Measurements from ENCODE around the gene U2AF2. TPM values are rescaled to one million over a fixed set of nuclear protein-coding genes. Genes with fewer than 3 reads are reported as not detected.

The U2AF2 gene
- total RNA-seq = 256 and 273 TPM in 2 replicates

DNA sequence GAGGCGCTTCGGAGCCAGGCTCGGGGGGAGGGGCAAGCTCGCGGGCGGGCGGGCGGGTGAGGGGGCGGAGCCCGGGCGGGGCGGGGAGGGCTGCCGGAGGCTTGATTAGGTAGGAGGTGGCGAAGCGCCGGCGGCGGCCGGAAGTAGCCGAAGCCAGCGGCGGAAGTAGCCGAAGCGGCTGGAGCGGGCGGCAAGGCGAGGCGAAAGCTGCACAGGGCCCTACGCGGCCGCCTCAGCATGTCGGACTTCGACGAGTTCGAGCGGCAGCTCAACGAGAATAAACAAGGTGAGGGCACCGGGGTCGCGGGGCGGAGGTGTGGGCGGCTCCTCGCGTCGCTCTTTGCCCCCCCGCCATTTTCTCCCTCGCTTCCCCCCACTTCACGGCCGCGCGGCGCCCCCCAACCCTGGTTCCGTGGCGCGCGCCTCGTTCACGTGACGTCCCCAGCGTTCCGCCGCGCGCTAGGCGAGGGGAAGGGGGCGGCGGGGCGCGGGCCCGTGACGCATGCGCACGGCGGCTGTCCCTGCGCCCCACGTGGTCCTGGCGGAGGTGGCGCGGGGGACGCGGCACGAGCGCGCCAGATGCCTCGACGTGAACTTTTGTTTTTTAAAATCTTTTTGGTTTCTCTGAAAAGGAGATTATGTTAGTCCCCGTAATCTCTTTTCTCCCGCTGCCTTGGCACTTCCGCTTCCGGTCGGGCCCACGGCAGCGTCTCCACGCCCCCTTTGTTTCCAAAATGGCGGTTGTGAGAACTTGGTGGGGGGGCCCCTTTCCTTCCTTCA lies at the start of gene U2AF2:
U2AF2 (plus strand) TSS at position 168 of the 780 bp plus-strand sequence; CDS start at position 238, 70 bp downstream.
- CTCF ChIA-PET = interaction anchor here (0.9 to 1.6 kb wide), 7 partner anchors 16 to 75 kb away, joined by 3 to 7 read pairs (median 5); partner anchors contain the start of gene ZNF579
- DNase-seq (peak; percentile 90), ATAC-seq (ENCODE audit: low read depth) (peak; percentile 48)
- TF ChIP-seq, protein P1, sequence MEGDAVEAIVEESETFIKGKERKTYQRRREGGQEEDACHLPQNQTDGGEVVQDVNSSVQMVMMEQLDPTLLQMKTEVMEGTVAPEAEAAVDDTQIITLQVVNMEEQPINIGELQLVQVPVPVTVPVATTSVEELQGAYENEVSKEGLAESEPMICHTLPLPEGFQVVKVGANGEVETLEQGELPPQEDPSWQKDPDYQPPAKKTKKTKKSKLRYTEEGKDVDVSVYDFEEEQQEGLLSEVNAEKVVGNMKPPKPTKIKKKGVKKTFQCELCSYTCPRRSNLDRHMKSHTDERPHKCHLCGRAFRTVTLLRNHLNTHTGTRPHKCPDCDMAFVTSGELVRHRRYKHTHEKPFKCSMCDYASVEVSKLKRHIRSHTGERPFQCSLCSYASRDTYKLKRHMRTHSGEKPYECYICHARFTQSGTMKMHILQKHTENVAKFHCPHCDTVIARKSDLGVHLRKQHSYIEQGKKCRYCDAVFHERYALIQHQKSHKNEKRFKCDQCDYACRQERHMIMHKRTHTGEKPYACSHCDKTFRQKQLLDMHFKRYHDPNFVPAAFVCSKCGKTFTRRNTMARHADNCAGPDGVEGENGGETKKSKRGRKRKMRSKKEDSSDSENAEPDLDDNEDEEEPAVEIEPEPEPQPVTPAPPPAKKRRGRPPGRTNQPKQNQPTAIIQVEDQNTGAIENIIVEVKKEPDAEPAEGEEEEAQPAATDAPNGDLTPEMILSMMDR (IDR thresholded peaks at IDR 0.05) = no peak
- H3K36me3 Mint-ChIP-seq (ENCODE audit: low read depth) = peaks cover 56% of the 10 kb centered on the region
- peaks cover 55% of the 10 kb centered on the region for H3K4me1 Mint-ChIP-seq
- peak within 1 kb of the TSS; percentile 98 for H3K27ac Mint-ChIP-seq
- no peaks in the 10 kb centered on the region for H3K27me3 Mint-ChIP-seq
- intact Hi-C loops (cut with micrococcal nuclease) = loop anchor here (1.0 to 5.0 kb wide), 11 partner anchors 12 to 1788 kb away; partner anchors contain the start of genes EPN1, FIZ1, KMT5C and MYADM
- H3K4me3 Mint-ChIP-seq = peak within 1 kb of the TSS; percentile 95
- POLR2A ChIA-PET = interaction anchor here (0.5 to 2.5 kb wide), 43 partner anchors 8 to 1540 kb away, joined by 3 to 55 read pairs (median 5); partner anchors contain the start of genes EPN1, FIZ1, ISOC2 and KMT5C
- no peaks in the 10 kb centered on the region for H3K9me3 Mint-ChIP-seq

DNA sequence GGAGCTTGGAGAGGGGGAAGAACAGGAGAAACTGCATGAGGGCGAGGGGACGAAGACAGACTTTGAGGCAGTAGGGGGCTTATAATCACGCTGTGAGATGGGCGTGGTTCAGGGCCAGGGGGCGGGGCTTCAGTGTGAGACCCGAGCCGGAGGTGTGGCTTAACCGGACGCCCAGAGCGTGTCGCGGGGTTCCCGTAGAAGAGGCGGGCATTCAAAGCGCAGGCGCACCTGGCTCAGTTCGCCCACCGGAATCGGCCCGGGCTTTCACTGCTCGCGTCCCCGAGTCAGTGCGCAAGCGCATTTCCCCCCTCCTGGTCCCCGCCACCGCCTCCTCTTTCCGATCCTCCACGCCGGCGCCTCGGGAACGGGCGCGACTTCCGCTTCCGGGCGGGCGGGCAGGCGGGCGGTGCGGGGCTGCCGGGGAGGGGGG lies 49.6 kb upstream of the U2AF2 start:
- Mint-ChIP-seq H3K27me3 (no peaks in the 10 kb centered on the region), H3K36me3 (ENCODE audit: low read depth) (peaks cover 38% of the 10 kb centered on the region), H3K9me3 (no peaks in the 10 kb centered on the region), H3K27ac (peak overlapping the region; percentile 94), H3K4me3 (peak overlapping the region; percentile 93), H3K4me1 (peaks cover 50% of the 10 kb centered on the region)
- ATAC-seq (ENCODE audit: low read depth) = peak; percentile 76
- intact Hi-C loops (cut with micrococcal nuclease) = loop anchor here (1.0 to 10.0 kb wide), 6 partner anchors 18 to 542 kb away; partner anchors contain the start of genes PPP6R1, RDH13, RPL28 and UBE2S
- peak; percentile 94 for DNase-seq
- TF ChIP-seq, protein P1 (IDR thresholded peaks at IDR 0.05) = no peak
- CTCF ChIA-PET = interaction anchor here (1.2 to 3.6 kb wide), 6 partner anchors 19 to 464 kb away, joined by 3 to 38 read pairs (median 8); partner anchors contain the start of gene ZNF784
- POLR2A ChIA-PET = interaction anchor here (0.9 to 3.9 kb wide), 18 partner anchors 10 to 325 kb away, joined by 3 to 27 read pairs (median 5); partner anchors contain the start of genes CCDC106, NAT14, U2AF2 and UBE2S

GRCh38 chr19:55605637-55606470 lies 49.0 kb upstream of the U2AF2 start, which contains the start of gene ZNF865:
ZNF865 (plus strand) TSS chr19:55605647; CDS start chr19:55613619, 7,972 bp downstream.
- H3K4me3 Mint-ChIP-seq = peak within 1 kb of the TSS; percentile 93
- intact Hi-C loops (cut with micrococcal nuclease) = loop anchor here (1.0 to 10.0 kb wide), 7 partner anchors 18 to 543 kb away; partner anchors contain the start of genes PPP6R1, RDH13, RPL28 and UBE2S
- H3K27me3 Mint-ChIP-seq = no peaks in the 10 kb centered on the region
- ChIA-PET CTCF (interaction anchor here (1.0 to 3.6 kb wide), 15 partner anchors 19 to 465 kb away, joined by 3 to 38 read pairs (median 3); partner anchors contain the start of genes ZNF628 and ZNF784), POLR2A (interaction anchor here (0.5 to 3.9 kb wide), 22 partner anchors 10 to 562 kb away, joined by 3 to 27 read pairs (median 4); partner anchors contain the start of genes CCDC106, NAT14, U2AF2 and UBE2S)
- DNase-seq (peak; percentile 55), ATAC-seq (ENCODE audit: low read depth) (peak; percentile 32)
- TF ChIP-seq, protein P1 (IDR thresholded peaks at IDR 0.05) = no peak
- H3K36me3 Mint-ChIP-seq (ENCODE audit: low read depth) = peaks cover 44% of the 10 kb centered on the region
- no peaks in the 10 kb centered on the region for H3K9me3 Mint-ChIP-seq
- peak within 1 kb of the TSS; percentile 94 for H3K27ac Mint-ChIP-seq
- peaks cover 56% of the 10 kb centered on the region for H3K4me1 Mint-ChIP-seq

DNA sequence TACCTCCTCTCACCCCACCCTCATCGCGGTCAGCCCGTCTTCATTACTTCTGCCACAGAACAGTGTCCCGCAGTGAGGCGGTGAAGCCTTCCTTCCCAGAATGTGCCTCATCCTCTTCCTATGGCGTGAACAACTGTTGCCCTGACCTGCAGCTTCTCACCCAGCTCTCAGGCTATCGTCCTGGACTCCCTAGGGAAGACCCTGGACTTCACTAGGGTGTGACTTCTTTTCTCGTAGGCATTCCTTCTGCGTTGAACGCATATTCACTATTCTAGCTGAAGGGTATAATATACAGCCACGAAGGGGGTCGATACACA lies 48.4 kb upstream of the U2AF2 start:
- POLR2A ChIA-PET = interaction anchor here (0.6 to 3.9 kb wide), 17 partner anchors 11 to 326 kb away, joined by 3 to 27 read pairs (median 5); partner anchors contain the start of genes CCDC106, U2AF2, ZNF628 and ZNF784
- CTCF ChIA-PET = interaction anchor here (1.0 to 3.6 kb wide), 15 partner anchors 18 to 465 kb away, joined by 3 to 38 read pairs (median 3); partner anchors contain the start of genes ZNF628 and ZNF784
- H3K36me3 Mint-ChIP-seq (ENCODE audit: low read depth) = peaks cover 47% of the 10 kb centered on the region

More for the DNA sequence above, 48.4 kb upstream of the U2AF2 start:
- DNase-seq (no peak), ATAC-seq (ENCODE audit: low read depth) (no peak)
- no peaks in the 10 kb centered on the region for H3K9me3 Mint-ChIP-seq
- peak overlapping the region; percentile 91 for H3K27ac Mint-ChIP-seq
- H3K4me3 Mint-ChIP-seq = peak overlapping the region; percentile 91
- intact Hi-C loops (cut with micrococcal nuclease) = loop anchor here (1.0 to 10.0 kb wide), 3 partner anchors 89 to 352 kb away; partner anchors contain the start of genes PPP6R1 and UBE2S
- no peaks in the 10 kb centered on the region for H3K27me3 Mint-ChIP-seq
- H3K4me1 Mint-ChIP-seq = peaks cover 58% of the 10 kb centered on the region
- TF ChIP-seq, protein P1 (IDR thresholded peaks at IDR 0.05) = no peak

Measured in activated B cell treated with CpG ODN at 0.5 μM for 24 hours (primary cell).